HepG2 (cell line): ENCODE measurements around the gene SLC22A23. TPM values are rescaled to one million over a fixed set of nuclear protein-coding genes. Genes with fewer than 3 reads are reported as not detected.
A peak's percentile ranks its signal among the peaks of the same experiment; 100 is the strongest.

Source experiments
- CBX5 ChIP-seq: sonication (generic); formaldehyde crosslinking; IDR thresholded peaks from 2 replicates; pipeline ENCODE4 v1.4.0; 2020; ENCODE audit warnings: missing genetic modification reagents, borderline replicate concordance
- E2F5 ChIP-seq: sonication (generic); formaldehyde crosslinking; conservative IDR thresholded peaks from 2 replicates; pipeline ENCODE4 v1.4.0; 2020; ENCODE audit warnings: missing genetic modification reagents
- FIP1L1 ChIP-seq: fragments of 200-400 bp; formaldehyde crosslinking; IDR thresholded peaks from 2 replicates; pipeline ENCODE4 v1.6.1; 2018; ENCODE audit warnings: low read depth, mild to moderate bottlenecking, low read length, moderate library complexity, borderline replicate concordance; ENCODE audit not compliant: insufficient read depth
- HMG20A ChIP-seq: IDR thresholded peaks from 2 replicates; pipeline ENCODE4 v1.6.1; 2016; ENCODE audit warnings: borderline replicate concordance
- IKZF5 ChIP-seq: IDR thresholded peaks from 2 replicates; pipeline ENCODE4 v1.6.1; 2018; ENCODE audit warnings: missing genetic modification reagents, mild to moderate bottlenecking, missing compliant biosample characterization
- JARID2 ChIP-seq: sonication (generic); formaldehyde crosslinking; IDR thresholded peaks from 2 replicates; pipeline ENCODE4 v1.8.1; 2023; ENCODE audit warnings: missing genetic modification reagents, inconsistent platforms; ENCODE audit not compliant: insufficient replicate concordance
- MIXL1 ChIP-seq: IDR thresholded peaks from 2 replicates; pipeline ENCODE4 v1.6.1; 2016
- PLSCR1 ChIP-seq: sonication (generic); formaldehyde crosslinking; IDR thresholded peaks from 2 replicates; pipeline ENCODE4 v1.5.0; 2020; ENCODE audit warnings: missing genetic modification reagents, mild to moderate bottlenecking, borderline replicate concordance
- REST ChIP-seq, 2 experiments: IDR thresholded peaks; 2 replicates each; pipeline ENCODE4 v1.6.1; 2011 to 2012; ENCODE audit warnings: low read length in 2 of 2, borderline replicate concordance in 1 of 2, low read depth in 1 of 2, mild to moderate bottlenecking in 1 of 2, moderate library complexity in 1 of 2
- RFX5 ChIP-seq: IDR thresholded peaks from 2 replicates; pipeline ENCODE4 v1.6.1; 2011; ENCODE audit warnings: low read depth, low read length, improper control_type of control experiment
- RXRA ChIP-seq: sonication (generic); formaldehyde crosslinking; IDR thresholded peaks from 2 replicates; pipeline ENCODE4 v1.5.1; 2020; ENCODE audit warnings: missing genetic modification reagents
- THAP7 ChIP-seq: sonication (generic); formaldehyde crosslinking; IDR thresholded peaks from 2 replicates; pipeline ENCODE4 v1.8.1; 2023; ENCODE audit warnings: mild to moderate bottlenecking, missing genetic modification reagents
- ZBTB37 ChIP-seq: sonication (generic); formaldehyde crosslinking; IDR thresholded peaks from 2 replicates; pipeline ENCODE4 v1.4.0; 2020; ENCODE audit warnings: mild to moderate bottlenecking, missing genetic modification reagents
- ZBTB38 ChIP-seq: sonication (generic); formaldehyde crosslinking; IDR thresholded peaks from 2 replicates; pipeline ENCODE4 v1.5.1; 2020; ENCODE audit warnings: mild to moderate bottlenecking, missing genetic modification reagents
- ZFP82 ChIP-seq: sonication (generic); formaldehyde crosslinking; IDR thresholded peaks from 2 replicates; pipeline ENCODE4 v1.5.1; 2020; ENCODE audit warnings: mild to moderate bottlenecking, missing genetic modification reagents, borderline replicate concordance
- ZMYM4 ChIP-seq: sonication (generic); formaldehyde crosslinking; IDR thresholded peaks from 2 replicates; pipeline ENCODE4 v1.8.1; 2023; ENCODE audit warnings: mild to moderate bottlenecking, missing genetic modification reagents
- ZNF160 ChIP-seq: sonication (generic); formaldehyde crosslinking; IDR thresholded peaks from 2 replicates; pipeline ENCODE4 v1.8.0; 2022; ENCODE audit warnings: mild to moderate bottlenecking, inconsistent platforms, missing genetic modification reagents
- ZNF839 ChIP-seq: sonication (generic); formaldehyde crosslinking; IDR thresholded peaks from 2 replicates; pipeline ENCODE4 v1.4.0; 2020; ENCODE audit warnings: missing genetic modification reagents, mild to moderate bottlenecking, borderline replicate concordance
- ZSCAN9 ChIP-seq: IDR thresholded peaks from 2 replicates; pipeline ENCODE4 v1.6.1; 2016; ENCODE audit warnings: borderline replicate concordance
- polyA plus RNA-seq, 8 experiments: library from polyadenylated mRNA; depleted of rRNA in 3 of 8; stranded (reverse) in 7 of 8; unstranded in 1 of 8; fragments of >200 nt; fragmentation: Illumina TruSeq in 4 of 8; extraction: Trizol in 4 of 8; gene quantifications; 2 replicates each; pipeline versions ENCODE4 v1.2.1 to v1.2.3, GENCODE V29; 2011 to 2016; ENCODE audit warnings: low read depth in 4 of 8, missing spikeins in 1 of 8, mixed read lengths in 1 of 8; ENCODE audit not compliant: insufficient read depth in 1 of 8
- total RNA-seq, 5 experiments: library from RNA; depleted of rRNA; stranded (reverse); fragments of >200 nt; fragmentation: Illumina TruSeq; extraction: Trizol; gene quantifications; 2 replicates each; pipeline ENCODE4 v1.2.3, GENCODE V29; 2016; ENCODE audit warnings: low read depth in 1 of 5

SLC22A23 gene
- total and polyA plus RNA-seq, 2 of the 13 experiments (the other 11 are each of a cell fraction or from before 2014, with no cell fraction given), result 11.8 to 17.5 TPM

- TF ChIP-seq REST (IDR thresholded peaks at IDR 0.05; ENCODE audit: borderline replicate concordance in 1 of 2, low read depth in 1 of 2, low read length in 2 of 2) (peak in 1 of 2 experiments; percentile 77; a peak in 2 of 4 replicates), ZBTB38 (CRISPR knock-in tag) (peak; percentile 97), ZBTB37 (CRISPR knock-in tag) (0 out of 2 replicates have a peak, but pooled peaks have one; percentile 38), ZMYM4 (peak; percentile 90), E2F5 (CRISPR knock-in tag) (no peak), THAP7 (CRISPR knock-in tag) (peak; percentile 61; the same call in 1 of the 2 replicates), ZFP82 (CRISPR knock-in tag) (0 out of 2 replicates have a peak, but pooled peaks have one; percentile 64), RXRA (peak; percentile 92), IKZF5 (peak; percentile 99), RFX5 (no peak), JARID2 (CRISPR knock-in tag) (no peak), ZNF160 (CRISPR knock-in tag) (0 out of 2 replicates have a peak, but pooled peaks have one; percentile 60), CBX5 (CRISPR knock-in tag) (peak; percentile 96; the same call in 1 of the 2 replicates), MIXL1 (peak; percentile 98), ZNF839 (CRISPR knock-in tag) (no peak), PLSCR1 (no peak), FIP1L1 (no peak), HMG20A (CRISPR knock-in tag) (peak; percentile 96), ZSCAN9 (CRISPR knock-in tag) (peak; percentile 94)
These were observed 53.3 kb downstream of the SLC22A23 start (continued) for GRCh38 chr6:3403238-3404173.
